ENCODE measurements around the gene CFAP299.
A peak's percentile ranks its signal among the peaks of the same experiment; 100 is the strongest.

- TF ChIP-seq CTCF (conservative IDR thresholded peaks at IDR 0.05; ENCODE audit: low read length) (peak; percentile 32; the same call in 1 of the 2 replicates), EZH2phosphoT487 (IDR thresholded peaks at IDR 0.05; ENCODE audit: borderline replicate concordance) (no peak)
Observed at GRCh38 chr4:80646061-80646460, 310.5 kb downstream of the CFAP299 start.

Measured in Loucy (cell line).